Measurements from ENCODE around the gene RETSAT.

GRCh38 chr2:85394261-85394681, 39.9 kb upstream of the RETSAT start:
- TF ChIP-seq, protein P1, sequence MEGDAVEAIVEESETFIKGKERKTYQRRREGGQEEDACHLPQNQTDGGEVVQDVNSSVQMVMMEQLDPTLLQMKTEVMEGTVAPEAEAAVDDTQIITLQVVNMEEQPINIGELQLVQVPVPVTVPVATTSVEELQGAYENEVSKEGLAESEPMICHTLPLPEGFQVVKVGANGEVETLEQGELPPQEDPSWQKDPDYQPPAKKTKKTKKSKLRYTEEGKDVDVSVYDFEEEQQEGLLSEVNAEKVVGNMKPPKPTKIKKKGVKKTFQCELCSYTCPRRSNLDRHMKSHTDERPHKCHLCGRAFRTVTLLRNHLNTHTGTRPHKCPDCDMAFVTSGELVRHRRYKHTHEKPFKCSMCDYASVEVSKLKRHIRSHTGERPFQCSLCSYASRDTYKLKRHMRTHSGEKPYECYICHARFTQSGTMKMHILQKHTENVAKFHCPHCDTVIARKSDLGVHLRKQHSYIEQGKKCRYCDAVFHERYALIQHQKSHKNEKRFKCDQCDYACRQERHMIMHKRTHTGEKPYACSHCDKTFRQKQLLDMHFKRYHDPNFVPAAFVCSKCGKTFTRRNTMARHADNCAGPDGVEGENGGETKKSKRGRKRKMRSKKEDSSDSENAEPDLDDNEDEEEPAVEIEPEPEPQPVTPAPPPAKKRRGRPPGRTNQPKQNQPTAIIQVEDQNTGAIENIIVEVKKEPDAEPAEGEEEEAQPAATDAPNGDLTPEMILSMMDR (IDR thresholded peaks at IDR 0.05; ENCODE audit: insufficient read depth, low read depth, low read length): no peak
- TF ChIP-seq EZH2 (IDR thresholded peaks at IDR 0.05; ENCODE audit: insufficient read depth, low read length): no peak

Measured in astrocyte (in vitro differentiated cells and primary cell).